K562 (cell line): ENCODE measurements around the gene KRTAP5-6. TPM values are rescaled to one million over a fixed set of nuclear protein-coding genes. Genes with fewer than 3 reads are reported as not detected.

Source experiments
- ATAC-seq: fragments of 200-7000 bp; cut with Tn5 transposase; 3 replicates; pipeline ENCODE4 v1.9.1; 2020; ENCODE audit warnings: moderate library complexity
- BruUV-seq: library from RNA; stranded (reverse); fragments of 400-500 nt; replicated peaks from 2 replicates; lab custom pipeline; 2021; lab: Mats Ljungman, UMichigan
- CTCF ChIA-PET: fragments of 300-600 bp; formaldehyde crosslinking; extraction: SDS; loops from one replicate; lab custom pipeline; 2021; ENCODE audit warnings: low intra/inter-chr PET ratio; lab: Yijun Ruan, JAX
- POLR2A ChIA-PET: fragments of 300-600, 350-650 bp; sonication (Branson Sonifier 250); formaldehyde crosslinking; extraction: SDS; loops from one replicate; lab custom pipeline; 2021; ENCODE audit warnings: antibody characterized with exemption, inconsistent platforms; lab: Yijun Ruan, JAX
- DNase-seq, 4 experiments: peaks; one replicate each; pipeline versions ENCODE4 v3.0.0 to v3.0.0-alpha.2; 2011 to 2018; ENCODE audit warnings: low spot score in 3 of 4, mixed read lengths in 3 of 4; ENCODE audit errors: extremely low read depth in 1 of 4
- FAIRE-seq: peaks from 2 replicates; lab custom pipeline; 2011; peaks lifted over from hg19 to GRCh38; lab: Jason Lieb, UNC
- H2AFZ ChIP-seq: 2 replicates; pipeline ENCODE4 v1.6.0; 2011; ENCODE audit warnings: low read depth, low read length, control low read depth, inconsistent platforms
- H3K27ac ChIP-seq: fragments of 200-600 bp; 3 replicates; pipeline ENCODE4 v1.8.0; 2011; ENCODE audit warnings: low read depth, mild to moderate bottlenecking, control low read depth, inconsistent platforms, low read length, moderate library complexity, mixed read lengths; ENCODE audit errors: extremely low read depth
- H3K27me3 ChIP-seq, 2 experiments: fragments of 300-600 bp in 1 of 2; 2 replicates in 1 of 2; 3 replicates in 1 of 2; pipeline versions ENCODE4 v1.6.0 to v1.8.0; 2011; ENCODE audit warnings: inconsistent platforms in 2 of 2, low read length in 2 of 2, mild to moderate bottlenecking in 1 of 2, mixed read lengths in 1 of 2, moderate library complexity in 1 of 2; ENCODE audit not compliant: control insufficient read depth in 2 of 2, insufficient read depth in 2 of 2
- H3K36me3 ChIP-seq: fragments of 300-600 bp; 3 replicates; pipeline ENCODE4 v1.8.0; 2011; ENCODE audit warnings: mild to moderate bottlenecking, low read length, inconsistent platforms; ENCODE audit not compliant: control insufficient read depth, insufficient read depth
- H3K4me1 ChIP-seq, 2 experiments: fragments of 200-600 bp in 1 of 2; replicated peaks in 1 of 2; 2 replicates in 1 of 2; 3 replicates in 1 of 2; pipeline versions ENCODE4 v1.5.1 to v1.8.0; 2011; ENCODE audit warnings: inconsistent platforms in 2 of 2, low read length in 2 of 2, mild to moderate bottlenecking in 1 of 2, mixed read lengths in 1 of 2, moderate library complexity in 1 of 2; ENCODE audit not compliant: control insufficient read depth in 2 of 2, insufficient read depth in 2 of 2
- H3K4me2 ChIP-seq: 2 replicates; pipeline ENCODE4 v1.6.1; 2011; ENCODE audit warnings: low read length, control low read depth, inconsistent platforms, mixed read lengths; ENCODE audit not compliant: insufficient read depth
- H3K4me3 ChIP-seq: fragments of 200-600 bp; sonication (generic), shearing (Covaris generic); 2 replicates; pipeline ENCODE4 v1.5.1; 2016; ENCODE audit warnings: control low read depth, inconsistent platforms
- H3K79me2 ChIP-seq: fragments of 200-600 bp; 3 replicates; pipeline ENCODE4 v1.8.0; 2011; ENCODE audit warnings: low read length, inconsistent platforms; ENCODE audit not compliant: control insufficient read depth, insufficient read depth
- H3K9ac ChIP-seq, 2 experiments: 2 replicates each; pipeline versions ENCODE4 v1.6.0 to v1.6.1; 2011; ENCODE audit warnings: low read depth in 2 of 2, low read length in 2 of 2, control low read depth in 1 of 2, inconsistent platforms in 1 of 2, mild to moderate bottlenecking in 1 of 2, mixed read lengths in 1 of 2; ENCODE audit not compliant: insufficient read depth in 1 of 2
- H3K9me1 ChIP-seq: one replicate; pipeline ENCODE4 v1.6.0; 2011; ENCODE audit warnings: inconsistent platforms, mild to moderate bottlenecking, low read length, moderate library complexity; ENCODE audit not compliant: control insufficient read depth, insufficient read depth
- H3K9me3 ChIP-seq: replicated peaks from 2 replicates; pipeline ENCODE4 v1.5.1; 2011; ENCODE audit warnings: low read depth, low read length, inconsistent platforms; ENCODE audit not compliant: control insufficient read depth, insufficient read depth
- H4K20me1 ChIP-seq: replicated peaks from 2 replicates; pipeline ENCODE4 v1.6.1; 2011; ENCODE audit warnings: low read length, inconsistent platforms, mixed read lengths; ENCODE audit not compliant: control insufficient read depth, insufficient read depth
- CAMTA2 ChIP-seq: fragments of 250-450 bp; sonication (Bioruptor Pico); conservative IDR thresholded peaks from 2 replicates; pipeline ENCODE4 v1.5.1; 2022
- CCAR2 ChIP-seq: fragments of 200-400 bp; formaldehyde crosslinking; IDR thresholded peaks from 2 replicates; pipeline ENCODE4 v1.6.1; 2017; ENCODE audit warnings: mild to moderate bottlenecking, low read depth, low read length
- HOMEZ ChIP-seq: fragments of 250-450 bp; sonication (Bioruptor Pico); IDR thresholded peaks from 2 replicates; pipeline ENCODE4 v1.4.0; 2020; ENCODE audit warnings: mild to moderate bottlenecking, moderate library complexity
- KLF1 ChIP-seq: fragments of 450-650 bp; IDR thresholded peaks from 2 replicates; pipeline ENCODE4 v1.6.1; 2016; ENCODE audit warnings: missing genetic modification characterization, missing compliant biosample characterization
- MXI1 ChIP-seq: IDR thresholded peaks from 2 replicates; pipeline ENCODE4 v1.6.1; 2011; ENCODE audit warnings: low read depth, mild to moderate bottlenecking, improper control_type of control experiment, low read length
- NFIC ChIP-seq: fragments of 450-650 bp; IDR thresholded peaks from 2 replicates; pipeline ENCODE4 v1.6.1; 2017; ENCODE audit warnings: mild to moderate bottlenecking, inconsistent platforms
- NRF1 ChIP-seq, 2 experiments: fragments of 450-650 bp; IDR thresholded peaks in 1 of 2; conservative IDR thresholded peaks in 1 of 2; 2 replicates each; pipeline ENCODE4 v1.6.1; 2014; ENCODE audit warnings: mild to moderate bottlenecking in 2 of 2
- OTX1 ChIP-seq: fragments of 450-650 bp; formaldehyde crosslinking; IDR thresholded peaks from 2 replicates; pipeline ENCODE4 v1.4.0; 2022; ENCODE audit warnings: mild to moderate bottlenecking
- POLR2AphosphoS2 ChIP-seq: IDR thresholded peaks from 2 replicates; pipeline ENCODE4 v1.6.1; 2012; ENCODE audit warnings: low read length, improper control_type of control experiment
- ZNF511 ChIP-seq: sonication (generic); formaldehyde crosslinking; IDR thresholded peaks from 2 replicates; pipeline ENCODE4 v1.8.0; 2022; ENCODE audit warnings: mild to moderate bottlenecking, missing genetic modification reagents
- ZNF551 ChIP-seq: fragments of 250-450 bp; sonication (Bioruptor Pico); IDR thresholded peaks from 2 replicates; pipeline ENCODE4 v1.5.0; 2021; ENCODE audit warnings: mild to moderate bottlenecking, moderate library complexity
- ZNF778 ChIP-seq: fragments of 450-650 bp; formaldehyde crosslinking; IDR thresholded peaks from 2 replicates; pipeline ENCODE4 v1.4.0; 2020; ENCODE audit warnings: mild to moderate bottlenecking, moderate library complexity
- WGBS: fragments of 100-300 bp; shearing (Covaris generic); methylation state at CpG from one replicate; pipeline ENCODE4 v1.1.6; 2016; ENCODE audit warnings: low coverage, mixed read lengths; ENCODE audit not compliant: insufficient coverage; ENCODE audit errors: missing lambda C conversion rate; 5-methylcytosine and 5-hydroxymethylcytosine counted together
- in situ Hi-C: fragments of 300-500 bp; cut with MboI; formaldehyde crosslinking; loops from 4 replicates; pipeline ENCODE4 v1.15.0; 2018; ENCODE audit warnings: inconsistent platforms, mixed read lengths
- intact Hi-C: fragments of 100-400 bp; cut with micrococcal nuclease; formaldehyde crosslinking; loops from 2 replicates; pipeline ENCODE4 v1.14.2; 2022
- polyA plus RNA-seq, 8 experiments: library from polyadenylated mRNA; depleted of rRNA in 4 of 8; stranded (reverse) in 5 of 8; unstranded in 3 of 8; fragments of >200 nt; fragmentation: Nextera tagmentation in 2 of 8; fragmentation: Illumina TruSeq in 1 of 8; extraction: Ambion mirVana in 2 of 8; extraction: Trizol in 1 of 8; gene quantifications; 2 replicates each; pipeline versions ENCODE4 v1.2.1 to v1.2.3, GENCODE V29; 2011 to 2014; ENCODE audit warnings: inconsistent platforms in 1 of 8, missing spikeins in 1 of 8
- total RNA-seq, 7 experiments: library from RNA; depleted of rRNA in 6 of 7; stranded (reverse); fragments of >200 nt in 6 of 7; fragmentation: Illumina TruSeq in 2 of 7; extraction: Trizol in 2 of 7; gene quantifications; 2 replicates each; pipeline versions ENCODE4 v1.2.1 to v1.2.3, GENCODE V29; 2011 to 2021; ENCODE audit warnings: low replicate concordance in 1 of 7

Gene KRTAP5-6
- total and polyA plus RNA-seq, 9 of the 15 experiments (the other 6 are each of a cell fraction or from before 2014, with no cell fraction given), result not detected

- no peaks in the 10 kb centered on the region for H3K4me1 ChIP-seq
- H3K9me1 ChIP-seq, result no peaks in the 10 kb centered on the region
- CTCF ChIA-PET, result no interaction called here
- POLR2A ChIA-PET, result interaction anchor here (0.7 kb wide), 1 partner anchor 11 kb away, joined by 4 read pairs; no protein-coding TSS in a partner anchor
- in situ Hi-C loops, result loop anchor here (25.0 kb wide), 1 partner anchor 332 kb away; no protein-coding TSS in a partner anchor
- FAIRE-seq (no peak), DNase-seq (no peak), ATAC-seq (no peak)
- H2AFZ ChIP-seq, result no peak overlapping the region
- no peak overlapping the region for H3K4me2 ChIP-seq
- intact Hi-C loops, result no loop called here
- no peaks in the 10 kb centered on the region for H3K79me2 ChIP-seq
- H3K27ac ChIP-seq, result no peak overlapping the region
- no TSS peak for BruUV-seq
- no peak overlapping the region for H3K4me3 ChIP-seq
- no peak overlapping the region for H3K9ac ChIP-seq
- no peaks in the 10 kb centered on the region for H3K9me3 ChIP-seq
- no peaks in the 10 kb centered on the region for H4K20me1 ChIP-seq
- H3K27me3 ChIP-seq, result peaks cover 12 to 31% of the 10 kb centered on the region in 2 experiments; a peak in 4 of 5 replicates
- 15% methylated on average over 10 of the region's 10 CpGs for WGBS
- TF ChIP-seq ZNF778, result no peak
- TF ChIP-seq OTX1 (CRISPR knock-in tag), result no peak
- TF ChIP-seq ZNF511, result no peak
- no peak for TF ChIP-seq CAMTA2
- no peak for TF ChIP-seq CCAR2
- TF ChIP-seq HOMEZ, result no peak
- TF ChIP-seq KLF1 (tag), result no peak
- no peak for TF ChIP-seq ZNF551 (CRISPR knock-in tag)
- no peak for TF ChIP-seq NFIC
- TF ChIP-seq MXI1, result no peak
- no peak for TF ChIP-seq POLR2AphosphoS2
- no peak for TF ChIP-seq NRF1 (conservative IDR thresholded peaks at IDR 0.05 in 1 of 2, IDR thresholded peaks at IDR 0.05 in 1 of 2)
- TF ChIP-seq, all 486 proteins: peak for 0
- no peaks in the 10 kb centered on the region for H3K36me3 ChIP-seq
Measured at GRCh38 chr11:1679881-1680280, 17.1 kb upstream of the KRTAP5-6 start.
